Liver (tissue), 9 donors: ENCODE results near the gene CEP128. TPM values are rescaled to one million over a fixed set of nuclear protein-coding genes. Genes with fewer than 3 reads are reported as not detected.

Experiments
- DNase-seq: peaks from one replicate; pipeline ENCODE4 v3.0.0-alpha.2; 2017; ENCODE audit warnings: low spot score
- H3K27ac ChIP-seq, 2 donors: one replicate each; pipeline ENCODE4 v1.7.0; 2013; ENCODE audit warnings: inconsistent platforms in 2 of 2, low read length in 2 of 2, control low read depth in 1 of 2, low read depth in 1 of 2, mild to moderate bottlenecking in 1 of 2
- H3K27me3 ChIP-seq, 4 donors: one replicate each; pipeline versions ENCODE4 v1.6.1 to v1.7.0; 2013; ENCODE audit warnings: low read length in 3 of 4, inconsistent platforms in 1 of 4, mild to moderate bottlenecking in 1 of 4, moderate library complexity in 1 of 4; ENCODE audit not compliant: control insufficient read depth in 4 of 4, insufficient read depth in 4 of 4
- H3K36me3 ChIP-seq, 4 donors: one replicate each; pipeline versions ENCODE4 v1.6.1 to v1.7.0; 2013; ENCODE audit warnings: low read length in 3 of 4, mild to moderate bottlenecking in 3 of 4, low read depth in 1 of 4, moderate library complexity in 1 of 4; ENCODE audit not compliant: control insufficient read depth in 4 of 4, insufficient read depth in 3 of 4
- H3K4me1 ChIP-seq, 4 donors: one replicate each; pipeline versions ENCODE4 v1.6.1 to v1.7.0; 2013; ENCODE audit warnings: low read length in 3 of 4, mild to moderate bottlenecking in 3 of 4, moderate library complexity in 1 of 4; ENCODE audit not compliant: control insufficient read depth in 4 of 4, insufficient read depth in 4 of 4
- H3K4me3 ChIP-seq, 3 donors: one replicate each; pipeline versions ENCODE4 v1.6.1 to v1.7.0; 2013; ENCODE audit warnings: low read length in 3 of 3, control low read depth in 1 of 3, low read depth in 1 of 3, mild to moderate bottlenecking in 1 of 3
- H3K9ac ChIP-seq, 2 donors: one replicate each; pipeline ENCODE4 v1.7.0; 2013; ENCODE audit warnings: low read length in 2 of 2, mild to moderate bottlenecking in 2 of 2, moderate library complexity in 2 of 2, control low read depth in 1 of 2, low read depth in 1 of 2
- H3K9me3 ChIP-seq, 4 donors: one replicate each; pipeline versions ENCODE4 v1.6.1 to v1.7.0; 2013; ENCODE audit warnings: low read length in 3 of 4; ENCODE audit not compliant: control insufficient read depth in 4 of 4
- ATF3 ChIP-seq: IDR thresholded peaks from 2 replicates; pipeline ENCODE4 v1.6.1; 2016; ENCODE audit warnings: antibody characterized with exemption
- CTCF ChIP-seq: fragments of 150-350 bp; IDR thresholded peaks from 2 replicates; pipeline ENCODE4 v1.5.1; 2017; ENCODE audit warnings: improper control_type of control experiment, low read depth, low read length; ENCODE audit not compliant: missing input control
- EGR1 ChIP-seq, 2 donors: IDR thresholded peaks; 2 replicates each; pipeline ENCODE4 v1.6.1; 2016 to 2018; ENCODE audit warnings: antibody characterized with exemption in 2 of 2, low read depth in 2 of 2
- FOXA1 ChIP-seq: IDR thresholded peaks from 2 replicates; pipeline ENCODE4 v1.6.1; 2016; ENCODE audit warnings: antibody characterized with exemption
- HNF4A ChIP-seq, 2 donors: conservative IDR thresholded peaks; 2 replicates each; pipeline ENCODE4 v1.6.1; 2016; ENCODE audit warnings: antibody characterized with exemption in 2 of 2, mild to moderate bottlenecking in 2 of 2
- HNF4G ChIP-seq: IDR thresholded peaks from 2 replicates; pipeline ENCODE4 v1.6.1; 2016; ENCODE audit warnings: antibody characterized with exemption
- JUND ChIP-seq, 2 donors: IDR thresholded peaks; 2 replicates each; pipeline ENCODE4 v1.6.1; 2016; ENCODE audit warnings: antibody characterized with exemption in 2 of 2
- NR2F2 ChIP-seq: IDR thresholded peaks from 2 replicates; pipeline ENCODE4 v1.6.1; 2016; ENCODE audit warnings: antibody characterized with exemption
- RAD21 ChIP-seq, 2 donors: IDR thresholded peaks; 2 replicates each; pipeline ENCODE4 v1.6.1; 2016; ENCODE audit warnings: antibody characterized with exemption in 2 of 2, mild to moderate bottlenecking in 2 of 2
- RXRA ChIP-seq, 2 donors: IDR thresholded peaks; 2 replicates each; pipeline ENCODE4 v1.6.1; 2017 to 2018; ENCODE audit warnings: antibody characterized with exemption in 2 of 2, mild to moderate bottlenecking in 1 of 2
- SP1 ChIP-seq: IDR thresholded peaks from 2 replicates; pipeline ENCODE4 v1.6.1; 2018; ENCODE audit warnings: antibody characterized with exemption, mild to moderate bottlenecking
- TAF1 ChIP-seq: conservative IDR thresholded peaks from 2 replicates; pipeline ENCODE4 v1.6.1; 2016; ENCODE audit warnings: antibody characterized with exemption, mild to moderate bottlenecking
- YY1 ChIP-seq: IDR thresholded peaks from 2 replicates; pipeline ENCODE4 v1.6.1; 2016; ENCODE audit warnings: antibody characterized with exemption, mild to moderate bottlenecking
- WGBS: extraction: QIAGEN DNeasy Blood & Tissue Kit; methylation state at CpG from one replicate; pipeline ENCODE4 v1.1.7; 2013; 5-methylcytosine and 5-hydroxymethylcytosine counted together
- polyA plus RNA-seq, 2 donors: library from polyadenylated mRNA; stranded (reverse) in 1 of 2; unstranded in 1 of 2; fragments of 200-250 nt in 1 of 2; fragments of >200 nt in 1 of 2; fragmentation: Nextera tagmentation in 1 of 2; extraction: Ambion mirVana in 1 of 2; gene quantifications; one replicate each; pipeline versions ENCODE4 v1.2.1 to v1.2.3, GENCODE V29; 2013 to 2015
- total RNA-seq, 2 donors: library from RNA; depleted of rRNA; stranded (reverse); fragments of >200 nt; gene quantifications; one replicate each; pipeline ENCODE4 v1.2.3, GENCODE V29; 2014
- TF ChIP-seq, protein P1 (sequence below): IDR thresholded peaks from 2 replicates; pipeline ENCODE4 v1.6.1; 2016; ENCODE audit warnings: antibody characterized with exemption
- TF ChIP-seq, protein P2 (sequence below): IDR thresholded peaks from 2 replicates; pipeline ENCODE4 v1.6.1; 2016; ENCODE audit warnings: antibody characterized with exemption, mild to moderate bottlenecking
- donor health status: healthy.
- donor health status: healthy.
- donor health status: healthy.
- donor health status: healthy.
- donor health status: healthy.

The CEP128 gene
- total and polyA plus RNA-seq, 4 donors = 0.27 to 3.8 (median 1.4) TPM

DNA sequence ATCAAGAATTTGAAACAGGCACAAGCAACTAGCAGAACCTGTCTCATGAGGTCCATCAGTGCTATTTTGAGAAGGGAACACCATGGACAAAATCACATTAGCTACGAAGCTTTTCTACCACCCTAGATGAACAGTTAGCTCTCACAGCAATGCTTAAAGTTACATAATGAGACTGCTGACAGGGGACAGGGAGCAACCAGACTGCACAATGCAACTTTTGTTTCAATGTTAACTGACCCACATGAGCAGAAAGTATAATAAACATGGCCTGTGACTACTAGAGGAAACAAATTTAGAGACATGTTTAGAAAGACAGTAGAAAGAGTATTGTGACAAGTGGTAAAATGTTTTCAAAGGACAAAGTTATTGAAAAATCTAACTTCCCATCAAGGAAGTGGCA is 282.8 kb downstream of the CEP128 start (continued):
- TF ChIP-seq, protein P1, sequence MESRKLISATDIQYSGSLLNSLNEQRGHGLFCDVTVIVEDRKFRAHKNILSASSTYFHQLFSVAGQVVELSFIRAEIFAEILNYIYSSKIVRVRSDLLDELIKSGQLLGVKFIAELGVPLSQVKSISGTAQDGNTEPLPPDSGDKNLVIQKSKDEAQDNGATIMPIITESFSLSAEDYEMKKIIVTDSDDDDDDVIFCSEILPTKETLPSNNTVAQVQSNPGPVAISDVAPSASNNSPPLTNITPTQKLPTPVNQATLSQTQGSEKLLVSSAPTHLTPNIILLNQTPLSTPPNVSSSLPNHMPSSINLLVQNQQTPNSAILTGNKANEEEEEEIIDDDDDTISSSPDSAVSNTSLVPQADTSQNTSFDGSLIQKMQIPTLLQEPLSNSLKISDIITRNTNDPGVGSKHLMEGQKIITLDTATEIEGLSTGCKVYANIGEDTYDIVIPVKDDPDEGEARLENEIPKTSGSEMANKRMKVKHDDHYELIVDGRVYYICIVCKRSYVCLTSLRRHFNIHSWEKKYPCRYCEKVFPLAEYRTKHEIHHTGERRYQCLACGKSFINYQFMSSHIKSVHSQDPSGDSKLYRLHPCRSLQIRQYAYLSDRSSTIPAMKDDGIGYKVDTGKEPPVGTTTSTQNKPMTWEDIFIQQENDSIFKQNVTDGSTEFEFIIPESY = no peak
- no peak for TF ChIP-seq CTCF

- Histone ChIP-seq H3K27ac (no peak overlapping the region), H3K4me1 (no peaks in the 10 kb centered on the region), H3K4me3 (no peak overlapping the region), H3K9ac (no peak overlapping the region), H3K36me3 (no peaks in the 10 kb centered on the region), H3K9me3 (no peaks in the 10 kb centered on the region), H3K27me3 (no peaks in the 10 kb centered on the region)
- no peak for TF ChIP-seq RAD21 (IDR thresholded peaks at IDR 0.05)
- no peak for TF ChIP-seq CTCF
- TF ChIP-seq FOXA1 = no peak
- TF ChIP-seq YY1 = no peak
- TF ChIP-seq TAF1 = no peak
- TF ChIP-seq HNF4G = no peak
- TF ChIP-seq, protein P1 = no peak
- TF ChIP-seq RXRA (IDR thresholded peaks at IDR 0.05) = no peak
- TF ChIP-seq, protein P2, sequence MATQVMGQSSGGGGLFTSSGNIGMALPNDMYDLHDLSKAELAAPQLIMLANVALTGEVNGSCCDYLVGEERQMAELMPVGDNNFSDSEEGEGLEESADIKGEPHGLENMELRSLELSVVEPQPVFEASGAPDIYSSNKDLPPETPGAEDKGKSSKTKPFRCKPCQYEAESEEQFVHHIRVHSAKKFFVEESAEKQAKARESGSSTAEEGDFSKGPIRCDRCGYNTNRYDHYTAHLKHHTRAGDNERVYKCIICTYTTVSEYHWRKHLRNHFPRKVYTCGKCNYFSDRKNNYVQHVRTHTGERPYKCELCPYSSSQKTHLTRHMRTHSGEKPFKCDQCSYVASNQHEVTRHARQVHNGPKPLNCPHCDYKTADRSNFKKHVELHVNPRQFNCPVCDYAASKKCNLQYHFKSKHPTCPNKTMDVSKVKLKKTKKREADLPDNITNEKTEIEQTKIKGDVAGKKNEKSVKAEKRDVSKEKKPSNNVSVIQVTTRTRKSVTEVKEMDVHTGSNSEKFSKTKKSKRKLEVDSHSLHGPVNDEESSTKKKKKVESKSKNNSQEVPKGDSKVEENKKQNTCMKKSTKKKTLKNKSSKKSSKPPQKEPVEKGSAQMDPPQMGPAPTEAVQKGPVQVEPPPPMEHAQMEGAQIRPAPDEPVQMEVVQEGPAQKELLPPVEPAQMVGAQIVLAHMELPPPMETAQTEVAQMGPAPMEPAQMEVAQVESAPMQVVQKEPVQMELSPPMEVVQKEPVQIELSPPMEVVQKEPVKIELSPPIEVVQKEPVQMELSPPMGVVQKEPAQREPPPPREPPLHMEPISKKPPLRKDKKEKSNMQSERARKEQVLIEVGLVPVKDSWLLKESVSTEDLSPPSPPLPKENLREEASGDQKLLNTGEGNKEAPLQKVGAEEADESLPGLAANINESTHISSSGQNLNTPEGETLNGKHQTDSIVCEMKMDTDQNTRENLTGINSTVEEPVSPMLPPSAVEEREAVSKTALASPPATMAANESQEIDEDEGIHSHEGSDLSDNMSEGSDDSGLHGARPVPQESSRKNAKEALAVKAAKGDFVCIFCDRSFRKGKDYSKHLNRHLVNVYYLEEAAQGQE = no peak
- no peak for TF ChIP-seq ATF3
- no peak for TF ChIP-seq EGR1 (IDR thresholded peaks at IDR 0.05; ENCODE audit: low read depth in 2 of 2)
- TF ChIP-seq NR2F2 = no peak
- TF ChIP-seq SP1 = no peak
- no peak for TF ChIP-seq HNF4A (conservative IDR thresholded peaks at IDR 0.05)
- TF ChIP-seq JUND (IDR thresholded peaks at IDR 0.05) = no peak
- WGBS = 99% methylated on average over 1 of the region's 1 CpG
- no peak for DNase-seq
Measured at GRCh38 chr14:80658155-80658554, 283.4 kb downstream of the CEP128 start.
